Stimulated activated CD8-positive, alpha-beta memory T cell treated with anti-CD3 and anti-CD28 coated beads, Interleukin-7, amount 100 ng/mL, for 4 hours (primary cell): ENCODE measurements around the gene ETNK1.
"Not testable (repeated sequence)": the region's sequence is repeated elsewhere in the genome, so short reads cannot be mapped to it uniquely, and the experiment has no call there.

Experiments used
- DNase-seq, 2 donors: peaks; one replicate each; pipeline ENCODE4 v3.0.0-alpha.2; 2020; ENCODE audit warnings: low read depth in 2 of 2

Gene ETNK1, protein sequence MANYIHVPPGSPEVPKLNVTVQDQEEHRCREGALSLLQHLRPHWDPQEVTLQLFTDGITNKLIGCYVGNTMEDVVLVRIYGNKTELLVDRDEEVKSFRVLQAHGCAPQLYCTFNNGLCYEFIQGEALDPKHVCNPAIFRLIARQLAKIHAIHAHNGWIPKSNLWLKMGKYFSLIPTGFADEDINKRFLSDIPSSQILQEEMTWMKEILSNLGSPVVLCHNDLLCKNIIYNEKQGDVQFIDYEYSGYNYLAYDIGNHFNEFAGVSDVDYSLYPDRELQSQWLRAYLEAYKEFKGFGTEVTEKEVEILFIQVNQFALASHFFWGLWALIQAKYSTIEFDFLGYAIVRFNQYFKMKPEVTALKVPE

DNA sequence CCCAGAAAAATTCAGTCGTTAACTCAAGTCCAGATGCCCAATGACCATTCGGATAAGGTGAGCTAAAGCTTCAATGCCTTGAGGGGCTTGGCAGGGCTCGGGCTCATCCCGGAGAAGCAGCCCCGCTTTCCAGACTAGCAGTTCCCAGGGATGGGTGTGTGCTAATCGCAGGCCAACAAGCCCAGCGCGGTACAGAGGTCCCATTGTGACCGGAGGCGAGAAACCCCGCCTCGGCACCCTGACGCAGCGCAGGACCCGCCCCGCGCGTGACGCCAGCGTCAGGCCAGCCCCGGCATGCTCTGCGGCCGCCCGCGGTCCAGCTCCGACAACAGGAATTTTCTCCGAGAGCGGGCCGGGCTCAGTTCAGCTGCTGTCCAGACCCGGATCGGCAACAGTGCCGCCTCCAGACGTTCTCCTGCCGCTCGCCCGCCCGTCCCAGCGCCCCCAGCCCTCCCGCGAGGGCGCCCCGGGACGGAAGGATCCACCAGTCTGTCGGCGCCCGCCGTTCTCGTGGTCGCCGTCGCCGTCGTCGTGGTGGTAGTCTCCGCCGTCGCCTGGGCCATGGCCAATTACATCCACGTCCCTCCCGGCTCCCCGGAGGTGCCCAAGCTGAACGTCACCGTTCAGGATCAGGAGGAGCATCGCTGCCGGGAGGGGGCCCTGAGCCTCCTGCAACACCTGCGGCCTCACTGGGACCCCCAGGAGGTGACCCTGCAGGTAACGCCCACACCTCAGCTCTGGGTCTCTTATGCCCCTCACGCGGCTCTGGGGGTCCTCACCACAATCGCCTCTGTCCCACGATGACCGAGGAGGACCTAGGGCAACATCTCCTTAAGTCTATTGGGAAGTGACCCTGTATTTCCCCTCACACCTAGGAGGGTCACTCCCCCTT, at the start of gene ETNK1:
Gene ETNK1 (plus strand): TSS at position 302 of the 892 bp plus-strand sequence. CDS start 260 bp downstream, at position 562.
- DNase-seq, result peak; percentile 63 to 82

GRCh38 chr12:22576065-22576464, 48.9 kb upstream of the ETNK1 start:
- DNase-seq, result no peak

GRCh38 chr12:22576473-22576872, 48.5 kb upstream of the ETNK1 start:
- DNase-seq, result no peak

GRCh38 chr12:22577667-22578066, 47.3 kb upstream of the ETNK1 start:
- DNase-seq, result no peak

DNA sequence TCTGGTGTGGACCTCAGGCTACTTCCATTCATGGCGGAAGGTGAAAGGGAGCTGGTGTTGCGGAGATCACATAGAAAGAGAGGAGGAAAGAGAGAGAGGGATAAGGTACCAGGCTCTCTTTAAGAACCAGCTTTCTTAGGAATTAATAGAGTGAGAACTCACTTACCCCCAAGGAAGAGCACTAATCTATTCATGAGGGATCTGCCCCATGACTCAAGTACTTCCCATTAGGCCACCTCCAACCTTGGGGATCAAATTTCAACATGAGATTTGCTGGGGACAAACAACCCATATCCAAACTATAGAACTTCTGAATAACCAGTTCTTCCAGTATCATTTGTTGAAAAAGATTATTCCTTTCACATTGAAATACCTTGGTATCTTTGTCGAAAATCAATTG, 46.6 kb upstream of the ETNK1 start:
- DNase-seq, result no peak

DNA sequence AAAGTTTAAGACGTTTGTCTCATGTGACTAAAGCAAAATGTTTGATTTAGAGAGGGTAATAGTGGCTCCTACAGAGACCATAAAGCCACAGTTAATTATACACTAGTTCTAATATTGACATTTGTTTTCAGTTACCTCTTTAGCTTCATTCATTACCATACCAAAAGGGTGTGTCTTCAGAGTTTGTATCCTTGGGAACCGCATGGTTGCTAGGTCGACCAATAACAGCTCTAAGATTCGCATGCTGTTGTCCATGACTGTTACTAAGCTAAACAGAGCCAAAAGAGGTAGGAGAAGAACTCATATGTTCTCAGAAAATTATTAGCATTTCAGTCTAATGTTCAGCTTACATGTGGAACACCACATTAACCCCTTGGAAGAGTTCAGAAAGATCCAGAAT, 36.2 kb upstream of the ETNK1 start:
- DNase-seq, result no peak

GRCh38 chr12:22593864-22594263, 31.1 kb upstream of the ETNK1 start:
- DNase-seq, result no peak

GRCh38 chr12:22597539-22597938, 27.4 kb upstream of the ETNK1 start:
- not testable (repeated sequence) for DNase-seq

- DNase-seq, result no peak
These were observed 26.7 kb upstream of the ETNK1 start for GRCh38 chr12:22598141-22598762.

DNA sequence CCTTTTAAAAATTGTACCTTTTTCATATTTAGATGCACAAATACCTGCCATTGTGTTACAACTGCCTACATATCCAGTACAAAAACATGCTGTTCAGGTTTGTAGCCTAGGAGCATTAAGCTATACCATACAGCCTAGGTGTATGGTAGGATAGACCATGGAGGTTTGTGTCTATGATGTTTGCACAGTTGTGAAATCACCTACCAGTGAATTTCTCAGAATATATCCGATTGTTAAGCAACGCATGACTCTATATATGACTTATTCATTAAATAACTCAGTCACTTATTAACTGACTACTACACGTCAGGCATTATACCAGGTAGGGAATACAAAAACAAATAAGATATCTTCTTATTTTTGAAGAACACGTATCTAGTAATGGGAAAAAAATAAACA, 26.2 kb upstream of the ETNK1 start:
- DNase-seq, result no peak

DNA sequence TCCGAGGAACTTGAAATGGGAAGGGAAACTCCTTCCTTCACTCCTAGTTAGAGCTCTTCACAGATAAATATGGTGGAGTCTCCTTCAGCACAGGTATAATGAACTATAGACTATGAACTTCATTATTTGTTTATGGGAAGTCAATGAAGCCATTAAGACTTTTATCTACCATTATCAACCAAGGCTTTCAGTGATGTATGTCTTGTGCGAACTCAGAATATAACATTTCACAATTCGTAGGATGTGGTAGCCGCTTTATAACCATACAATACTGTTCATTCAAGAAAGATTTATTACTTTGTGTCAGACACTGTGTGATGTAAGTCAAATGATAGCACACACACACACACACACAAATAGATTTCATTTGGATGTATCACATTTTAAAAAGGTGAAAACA, 24.8 kb upstream of the ETNK1 start:
- DNase-seq, result no peak

DNA sequence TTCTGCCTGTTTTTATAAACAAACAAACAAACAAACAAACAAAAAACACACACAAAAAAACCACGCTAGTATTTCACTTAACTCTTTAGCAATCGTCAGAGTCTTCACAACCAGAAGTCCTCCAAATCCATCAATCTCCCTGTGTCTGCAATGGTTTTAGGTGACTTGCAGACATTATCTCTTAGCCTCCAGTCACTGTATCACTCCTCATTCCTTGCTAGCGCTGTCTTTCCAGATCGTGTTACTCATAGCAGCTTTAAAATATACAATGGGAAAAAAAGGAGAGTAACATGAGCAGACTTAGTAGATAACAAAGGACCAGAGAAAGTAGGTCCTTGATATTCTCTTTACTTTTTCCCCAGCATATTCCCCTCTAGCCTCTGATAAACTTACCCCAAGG, 15.5 kb upstream of the ETNK1 start:
- DNase-seq, result no peak

DNA sequence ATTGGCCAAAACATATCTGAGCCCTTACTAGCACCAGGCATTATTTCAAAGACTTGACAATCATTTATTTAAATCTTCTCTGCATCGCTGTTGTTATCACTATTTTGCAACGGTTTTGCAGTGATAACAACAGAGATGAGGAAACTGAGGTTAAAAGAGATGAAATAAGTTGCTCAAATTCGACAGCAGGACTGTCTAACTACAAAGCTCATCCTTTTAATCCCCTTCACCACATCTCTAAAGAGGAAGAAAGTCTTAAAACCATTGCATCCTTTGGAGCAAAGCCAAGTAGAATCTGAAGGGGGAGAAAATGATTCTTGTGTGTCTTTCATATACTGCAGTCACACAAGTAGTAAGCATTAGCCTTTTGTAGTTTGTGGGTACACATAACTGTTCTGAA, 14.8 kb upstream of the ETNK1 start:
- no peak for DNase-seq

GRCh38 chr12:22612822-22613221, 12.1 kb upstream of the ETNK1 start:
- not testable (repeated sequence) for DNase-seq

GRCh38 chr12:22615963-22616501, 8.9 kb upstream of the ETNK1 start:
- DNase-seq, result no peak

DNA sequence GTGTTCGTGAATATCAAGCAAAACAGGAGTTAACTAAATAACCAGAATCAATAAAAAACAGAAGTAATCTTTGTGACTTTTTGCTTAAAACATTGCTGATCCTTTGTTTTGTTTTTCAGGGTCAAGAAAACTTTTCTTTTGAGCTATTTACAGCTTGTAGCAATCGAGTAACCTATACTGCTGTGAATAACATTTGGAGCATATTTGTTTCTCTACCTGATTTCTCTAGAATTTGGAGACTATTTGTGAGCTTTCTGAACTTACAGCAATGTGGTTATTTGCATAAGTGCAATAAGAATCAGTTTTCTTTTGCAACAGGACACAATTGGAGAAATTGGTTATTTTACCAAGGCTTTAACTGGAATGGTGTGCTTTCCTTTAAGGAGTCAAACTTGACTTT, 7.3 kb upstream of the ETNK1 start:
- no peak for DNase-seq

DNA sequence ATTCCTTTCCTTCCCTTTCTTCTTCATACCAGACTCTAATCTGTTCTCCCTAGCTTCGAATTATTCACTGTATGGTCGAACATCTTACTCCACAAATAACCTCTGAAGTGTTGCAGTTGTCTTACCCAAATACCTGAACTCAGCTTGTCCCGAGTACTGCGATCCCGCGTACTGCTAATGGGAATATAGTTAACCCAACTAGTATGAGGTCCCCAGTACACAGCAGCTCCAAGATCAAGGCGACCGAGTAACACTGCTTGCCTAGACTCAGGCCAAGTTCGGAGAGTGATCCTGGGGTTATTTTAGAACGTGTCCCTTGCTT, 462 bp upstream of the ETNK1 start:
- no peak for DNase-seq

DNA sequence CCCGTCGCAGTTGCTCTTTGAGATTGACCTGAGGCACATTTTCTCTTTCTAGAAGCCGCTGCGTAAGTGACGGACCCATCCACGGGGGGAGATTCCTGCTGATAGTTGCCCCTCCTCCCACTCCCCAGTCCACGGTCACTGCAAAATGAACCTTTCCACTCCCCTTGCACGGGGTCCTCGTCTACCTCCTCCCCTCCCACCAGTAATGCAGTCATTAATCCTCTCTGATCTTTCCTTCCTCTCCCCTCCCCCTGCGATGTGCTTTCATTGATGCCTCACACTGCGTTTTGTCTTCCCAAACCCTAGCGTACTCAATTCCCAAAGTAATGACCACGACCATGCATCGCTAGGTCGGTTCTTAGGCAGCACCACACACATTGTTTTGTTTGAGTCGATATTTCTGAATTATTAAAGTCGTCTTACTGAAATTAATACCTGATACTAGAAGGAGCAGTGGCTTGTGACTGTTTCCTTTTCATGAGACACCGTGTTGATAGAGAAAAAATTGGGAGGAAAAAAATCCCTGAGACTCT, 857 bp downstream of the ETNK1 start:
- peak in 1 of 2 donors; percentile 7 for DNase-seq

DNA sequence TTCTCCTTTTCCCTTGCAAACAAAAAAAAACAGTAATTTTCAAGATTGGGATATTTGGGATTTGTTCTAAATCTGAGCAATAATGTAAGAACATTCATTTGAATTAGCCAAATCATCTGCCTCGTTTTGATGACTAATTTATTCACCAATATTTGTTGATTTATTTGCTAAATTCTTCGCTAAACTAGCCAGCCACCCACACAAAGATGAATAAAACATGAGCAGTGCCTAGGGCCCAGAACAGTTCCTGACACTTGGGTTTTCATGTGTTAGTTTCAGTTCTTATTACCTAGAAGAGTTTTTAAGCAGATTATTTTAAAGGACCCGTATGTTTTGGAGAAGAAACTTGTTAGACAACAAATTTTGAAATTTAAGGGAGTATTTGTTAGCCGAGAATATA, 1.4 kb downstream of the ETNK1 start:
- peak in 1 of 2 donors; percentile 8 for DNase-seq

GRCh38 chr12:22627371-22627770, 2.4 kb downstream of the ETNK1 start:
- no peak for DNase-seq

DNA sequence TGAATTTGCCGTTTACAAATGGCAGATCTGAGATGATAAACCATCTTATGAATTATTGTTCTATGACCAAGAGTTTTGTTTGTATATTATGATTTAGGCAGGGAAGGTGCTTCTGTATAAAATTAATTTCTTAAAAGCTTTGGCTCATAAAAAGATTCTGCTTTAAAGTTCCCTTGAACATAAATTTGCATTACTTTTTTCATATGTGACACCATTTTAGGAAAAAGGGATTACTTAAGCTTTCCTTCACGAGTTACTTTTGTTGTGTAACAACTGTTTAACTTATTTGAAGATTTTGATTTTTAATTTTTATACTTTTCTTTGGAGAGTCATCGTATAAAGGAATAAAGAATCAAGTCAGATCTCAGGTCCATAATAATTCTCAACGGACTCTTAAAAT, 3.3 kb downstream of the ETNK1 start:
- DNase-seq, result no peak

DNA sequence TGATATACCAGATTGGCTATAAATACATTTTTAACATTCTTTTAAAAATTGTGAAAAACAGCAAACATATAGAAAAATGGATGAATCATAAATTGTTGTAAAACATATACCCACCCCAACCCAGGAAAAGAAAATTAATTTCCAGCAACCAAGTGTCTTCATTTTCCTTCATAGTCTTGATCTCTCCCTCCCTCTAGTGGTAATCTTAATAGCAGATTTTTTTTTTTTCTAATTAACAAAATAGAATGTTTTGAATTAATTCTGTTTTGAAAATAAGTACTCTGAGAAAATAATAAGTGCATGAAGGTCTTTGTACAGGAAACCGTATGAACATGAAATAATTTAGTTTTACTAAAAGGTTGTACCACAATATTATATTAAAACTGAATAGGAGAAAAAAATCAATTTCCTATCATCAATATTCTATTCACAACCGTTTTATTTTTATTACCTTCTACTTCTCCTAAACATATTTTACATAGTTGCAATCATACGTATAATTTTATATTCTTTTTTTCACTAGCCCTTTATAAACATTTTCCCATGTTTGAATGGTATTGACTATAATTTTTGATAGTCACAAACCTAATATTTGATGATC, 7.0 kb downstream of the ETNK1 start:
- DNase-seq, result no peak
